Prostate gland (tissue), 2 donors: Measurements from ENCODE around the gene FN3K. TPM values are rescaled to one million over a fixed set of nuclear protein-coding genes. Genes with fewer than 3 reads are reported as not detected.

Experiments
- DNase-seq: peaks from one replicate; pipeline ENCODE4 v3.0.0-alpha.2; 2019; ENCODE audit warnings: low spot score
- H3K27ac ChIP-seq, 2 donors: fragments of 200-600 bp; sonication (generic); 2 replicates each; pipeline ENCODE4 v1.5.1; 2017 to 2019
- H3K27me3 ChIP-seq: fragments of 200-600 bp; sonication (generic); replicated peaks from 2 replicates; pipeline ENCODE4 v1.5.1; 2019; ENCODE audit not compliant: insufficient read depth
- H3K36me3 ChIP-seq, 2 donors: fragments of 200-600 bp; sonication (generic); 1 replicate in 1 of 2; 2 replicates in 1 of 2; pipeline versions ENCODE4 v1.5.1 to v1.8.1; 2017 to 2019
- H3K4me1 ChIP-seq: fragments of 200-600 bp; sonication (generic); replicated peaks from 2 replicates; pipeline ENCODE4 v1.5.1; 2019
- H3K4me3 ChIP-seq, 2 donors: fragments of 200-600 bp; sonication (generic); 2 replicates each; pipeline ENCODE4 v1.5.1; 2017 to 2019
- H3K9me3 ChIP-seq: fragments of 200-600 bp; sonication (generic); 2 replicates; pipeline ENCODE4 v1.5.1; 2017
- POLR2A ChIP-seq: fragments of 450-650 bp; IDR thresholded peaks from one replicate; pipeline ENCODE4 v1.6.1; 2016; ENCODE audit warnings: antibody characterized with exemption, mild to moderate bottlenecking
- POLR2AphosphoS5 ChIP-seq: sonication (generic); formaldehyde crosslinking; IDR thresholded peaks from one replicate; pipeline ENCODE4 v1.6.1; 2017; ENCODE audit warnings: antibody characterized with exemption
- WGBS: methylation state at CpG from one replicate; pipeline ENCODE4 v1.1.5; 2018; 5-methylcytosine and 5-hydroxymethylcytosine counted together
- intact Hi-C: fragments of 100-400 bp; cut with DNase I; formaldehyde crosslinking; loops from one replicate; pipeline ENCODE4 v1.14.2; 2022
- total RNA-seq, 2 donors: library from RNA; depleted of rRNA; stranded (reverse); fragments of >200 nt; gene quantifications; one replicate each; pipeline ENCODE4 v1.1.0, GENCODE V29; 2016
- TF ChIP-seq, protein P1 (sequence below), 4 experiments: fragments of 200-600 bp in 2 of 4; fragments of 450-650 bp in 2 of 4; sonication (generic) in 2 of 4; IDR thresholded peaks; 1 replicate in 3 of 4; 2 replicates in 1 of 4; pipeline ENCODE4 v1.5.1; 2016 to 2019; ENCODE audit warnings: antibody characterized with exemption in 4 of 4, mild to moderate bottlenecking in 2 of 4, moderate library complexity in 2 of 4

FN3K gene
- total RNA-seq, 2 donors from 2014 or later = 16.9 to 32.2 TPM

DNA sequence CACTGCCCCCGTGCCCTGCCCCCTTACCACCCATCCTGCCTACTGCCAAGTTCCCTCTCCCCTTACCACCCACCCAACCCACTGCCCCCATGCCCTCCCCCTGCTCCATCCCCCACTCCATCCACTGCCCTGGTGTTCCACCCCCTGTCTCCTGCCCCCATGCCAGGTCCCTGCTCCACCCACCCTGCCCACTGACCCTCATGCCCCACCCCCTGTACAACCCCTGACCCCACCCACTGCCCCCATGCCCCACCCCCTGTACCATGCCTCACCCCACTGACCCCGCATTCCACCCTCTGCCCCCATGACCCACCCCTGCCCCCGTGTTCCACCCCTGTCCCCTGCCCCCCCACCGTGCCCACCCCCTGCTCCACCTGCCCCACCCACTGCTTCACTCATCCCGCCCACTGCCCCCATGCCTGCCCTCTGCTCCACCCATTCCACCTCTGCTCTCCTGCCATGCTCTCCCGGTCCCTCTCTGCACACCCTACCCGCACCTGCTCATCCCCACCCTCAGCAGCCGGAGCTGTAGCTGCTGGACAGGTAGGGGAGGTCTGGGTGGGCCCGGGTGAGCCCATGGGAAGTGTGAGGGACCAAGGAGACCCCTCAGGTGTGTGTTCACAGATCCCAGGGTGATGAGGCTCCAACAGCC lies 26.3 kb upstream of the FN3K start:
- Histone ChIP-seq H3K36me3 (no peaks in the 10 kb centered on the region), H3K9me3 (no peaks in the 10 kb centered on the region), H3K27ac (no peak overlapping the region), H3K4me3 (no peak overlapping the region), H3K27me3 (no peaks in the 10 kb centered on the region), H3K4me1 (no peaks in the 10 kb centered on the region)
- intact Hi-C loops = no loop called here
- TF ChIP-seq, protein P1, sequence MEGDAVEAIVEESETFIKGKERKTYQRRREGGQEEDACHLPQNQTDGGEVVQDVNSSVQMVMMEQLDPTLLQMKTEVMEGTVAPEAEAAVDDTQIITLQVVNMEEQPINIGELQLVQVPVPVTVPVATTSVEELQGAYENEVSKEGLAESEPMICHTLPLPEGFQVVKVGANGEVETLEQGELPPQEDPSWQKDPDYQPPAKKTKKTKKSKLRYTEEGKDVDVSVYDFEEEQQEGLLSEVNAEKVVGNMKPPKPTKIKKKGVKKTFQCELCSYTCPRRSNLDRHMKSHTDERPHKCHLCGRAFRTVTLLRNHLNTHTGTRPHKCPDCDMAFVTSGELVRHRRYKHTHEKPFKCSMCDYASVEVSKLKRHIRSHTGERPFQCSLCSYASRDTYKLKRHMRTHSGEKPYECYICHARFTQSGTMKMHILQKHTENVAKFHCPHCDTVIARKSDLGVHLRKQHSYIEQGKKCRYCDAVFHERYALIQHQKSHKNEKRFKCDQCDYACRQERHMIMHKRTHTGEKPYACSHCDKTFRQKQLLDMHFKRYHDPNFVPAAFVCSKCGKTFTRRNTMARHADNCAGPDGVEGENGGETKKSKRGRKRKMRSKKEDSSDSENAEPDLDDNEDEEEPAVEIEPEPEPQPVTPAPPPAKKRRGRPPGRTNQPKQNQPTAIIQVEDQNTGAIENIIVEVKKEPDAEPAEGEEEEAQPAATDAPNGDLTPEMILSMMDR (IDR thresholded peaks at IDR 0.05) = no peak
- no peak for TF ChIP-seq POLR2A
- TF ChIP-seq POLR2AphosphoS5 = no peak
- no peak for DNase-seq
- WGBS = 68% methylated on average over 6 of the region's 9 CpGs

- Histone ChIP-seq H3K4me3 (no peak overlapping the region), H3K27me3 (no peaks in the 10 kb centered on the region), H3K36me3 (no peaks in the 10 kb centered on the region), H3K9me3 (no peaks in the 10 kb centered on the region), H3K27ac (no peak overlapping the region), H3K4me1 (no peaks in the 10 kb centered on the region)
- DNase-seq = no peak
- TF ChIP-seq POLR2AphosphoS5 = no peak
- no peak for TF ChIP-seq POLR2A
- TF ChIP-seq, protein P1 (IDR thresholded peaks at IDR 0.05) = no peak
- intact Hi-C loops = no loop called here
- 86% methylated on average over 23 of the region's 25 CpGs for WGBS
Measured at GRCh38 chr17:82709676-82710498, 25.5 kb upstream of the FN3K start.

GRCh38 chr17:82710499-82711232 lies 24.7 kb upstream of the FN3K start:
- no peaks in the 10 kb centered on the region for H3K4me1 ChIP-seq
- intact Hi-C loops = no loop called here
- DNase-seq = no peak
- 73% methylated on average over 29 of the region's 29 CpGs for WGBS
- TF ChIP-seq POLR2A (no peak), POLR2AphosphoS5 (no peak)
- TF ChIP-seq, protein P1 (IDR thresholded peaks at IDR 0.05) = no peak
- H3K27ac ChIP-seq = no peak overlapping the region
- H3K36me3 ChIP-seq = no peaks in the 10 kb centered on the region
- H3K27me3 ChIP-seq = no peaks in the 10 kb centered on the region
- no peaks in the 10 kb centered on the region for H3K9me3 ChIP-seq
- no peak overlapping the region for H3K4me3 ChIP-seq

DNA sequence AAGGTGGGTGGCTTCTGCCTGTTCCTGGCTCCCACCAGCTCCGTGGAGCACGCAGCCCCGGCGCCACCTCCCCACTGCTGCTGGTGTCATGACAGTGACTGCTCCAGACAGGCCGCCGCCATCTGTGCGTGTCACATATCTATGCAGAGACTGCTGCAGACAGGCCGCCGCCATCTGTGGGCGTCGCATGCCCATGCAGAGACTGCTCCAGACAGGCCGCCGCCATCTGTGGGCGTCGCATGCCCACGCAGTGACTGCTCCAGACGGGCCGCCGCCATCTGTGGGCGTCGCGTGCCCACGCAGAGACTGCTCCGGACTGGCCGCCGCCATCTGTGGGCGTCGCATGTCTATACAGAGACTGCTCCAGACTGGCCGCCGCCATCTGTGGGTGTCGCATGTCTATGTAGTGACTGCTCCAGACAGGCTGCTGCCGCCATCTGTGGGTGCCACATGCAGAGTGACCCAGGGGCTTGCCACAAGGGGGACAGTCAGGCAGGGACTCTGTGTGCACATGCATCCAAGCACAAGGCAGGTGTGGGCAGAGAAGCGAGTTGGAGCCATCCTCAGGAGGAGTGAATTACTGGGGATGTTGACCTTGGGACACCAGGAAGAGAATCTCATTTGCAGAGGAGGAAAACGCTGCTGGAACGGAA lies 22.2 kb upstream of the FN3K start:
- H3K4me1 ChIP-seq = peaks cover 7% of the 10 kb centered on the region
- 91% methylated on average over 33 of the region's 35 CpGs for WGBS
- no peaks in the 10 kb centered on the region for H3K27me3 ChIP-seq
- H3K27ac ChIP-seq = no peak overlapping the region
- no peaks in the 10 kb centered on the region for H3K36me3 ChIP-seq
- TF ChIP-seq, protein P1 (IDR thresholded peaks at IDR 0.05) = no peak
- TF ChIP-seq POLR2A = no peak
- no peak for TF ChIP-seq POLR2AphosphoS5
- no peak overlapping the region for H3K4me3 ChIP-seq
- intact Hi-C loops = no loop called here
- no peak for DNase-seq
- H3K9me3 ChIP-seq = no peaks in the 10 kb centered on the region
